ENCODE data around the gene CPD.
"Not testable (repeated sequence)": the region's sequence is repeated elsewhere in the genome, so short reads cannot be mapped to it uniquely, and the experiment has no call there.

The CPD gene

GRCh38 chr17:30418070-30418469, 39.3 kb downstream of the CPD start:
- H3K36me3 Mint-ChIP-seq (ENCODE audit: low read depth), result peaks cover 27% of the 10 kb centered on the region
- H3K4me1 Mint-ChIP-seq (ENCODE audit: low read depth), result peaks cover 32% of the 10 kb centered on the region
- H3K27me3 Mint-ChIP-seq, H3K27ac Mint-ChIP-seq, H3K4me3 Mint-ChIP-seq, H3K9me3 Mint-ChIP-seq: not testable (repeated sequence)

GRCh38 chr17:30421592-30421991, 42.9 kb downstream of the CPD start:
- H3K4me3 Mint-ChIP-seq, result no peak overlapping the region
- H3K36me3 Mint-ChIP-seq (ENCODE audit: low read depth), result peaks cover 38% of the 10 kb centered on the region
- no peak overlapping the region for H3K27ac Mint-ChIP-seq
- H3K27me3 Mint-ChIP-seq, result no peaks in the 10 kb centered on the region
- H3K9me3 Mint-ChIP-seq, result no peaks in the 10 kb centered on the region
- peaks cover under 1% of the 10 kb centered on the region for H3K4me1 Mint-ChIP-seq (ENCODE audit: low read depth)

DNA sequence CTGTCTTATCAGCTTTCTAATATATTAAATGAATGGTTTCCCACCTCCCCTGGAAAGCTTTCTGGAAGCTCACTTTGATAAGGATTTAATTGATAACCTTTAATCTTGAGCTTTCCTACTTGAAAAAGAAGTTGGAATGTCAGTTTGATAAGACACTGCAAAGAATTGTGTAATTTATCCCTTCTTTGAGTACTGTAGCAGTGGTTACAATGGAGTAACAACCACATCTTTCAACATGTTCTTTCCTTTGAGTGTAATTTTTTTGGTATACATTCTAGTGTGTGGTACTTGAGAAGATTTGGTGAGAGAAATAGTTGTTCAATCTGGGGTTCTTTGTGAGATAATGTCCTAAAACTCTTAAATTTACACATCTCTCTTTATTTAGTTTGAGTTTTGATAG, 43.4 kb downstream of the CPD start:
- H3K27ac Mint-ChIP-seq, result no peak overlapping the region
- no peaks in the 10 kb centered on the region for H3K4me1 Mint-ChIP-seq (ENCODE audit: low read depth)
- H3K4me3 Mint-ChIP-seq, result no peak overlapping the region
- peaks cover 38% of the 10 kb centered on the region for H3K36me3 Mint-ChIP-seq (ENCODE audit: low read depth)
- H3K27me3 Mint-ChIP-seq, result no peaks in the 10 kb centered on the region
- no peaks in the 10 kb centered on the region for H3K9me3 Mint-ChIP-seq

DNA sequence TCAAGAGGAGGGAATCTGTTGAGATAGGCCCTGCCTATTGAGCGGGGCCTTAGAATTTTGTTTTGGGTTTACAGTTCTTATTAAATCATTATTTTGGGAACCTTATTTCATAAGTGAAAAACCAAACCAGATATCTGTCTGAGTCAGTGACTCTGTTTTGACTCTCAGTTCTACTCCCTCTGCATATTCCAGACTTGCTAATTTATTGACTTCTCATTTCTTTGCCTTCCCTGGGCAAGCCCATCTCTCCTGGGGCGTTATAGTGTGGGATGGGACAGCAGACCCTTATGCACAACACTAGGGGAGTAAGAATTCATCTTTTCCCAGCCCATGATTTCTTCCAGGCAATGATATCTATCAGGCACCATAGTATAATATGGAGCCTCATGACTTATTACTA, 45.7 kb downstream of the CPD start:
- no peaks in the 10 kb centered on the region for H3K4me1 Mint-ChIP-seq (ENCODE audit: low read depth)
- H3K9me3 Mint-ChIP-seq, result no peaks in the 10 kb centered on the region
- H3K27me3 Mint-ChIP-seq, result no peaks in the 10 kb centered on the region
- H3K27ac Mint-ChIP-seq, result no peak overlapping the region
- H3K4me3 Mint-ChIP-seq, result no peak overlapping the region
- peaks cover 50% of the 10 kb centered on the region for H3K36me3 Mint-ChIP-seq (ENCODE audit: low read depth)

GRCh38 chr17:30426292-30426691, 47.6 kb downstream of the CPD start:
- peaks cover 53% of the 10 kb centered on the region for H3K36me3 Mint-ChIP-seq (ENCODE audit: low read depth)
- no peaks in the 10 kb centered on the region for H3K27me3 Mint-ChIP-seq
- no peaks in the 10 kb centered on the region for H3K4me1 Mint-ChIP-seq (ENCODE audit: low read depth)
- no peak overlapping the region for H3K27ac Mint-ChIP-seq
- no peak overlapping the region for H3K4me3 Mint-ChIP-seq
- H3K9me3 Mint-ChIP-seq, result no peaks in the 10 kb centered on the region

- Mint-ChIP-seq H3K27ac (no peak overlapping the region), H3K27me3 (no peaks in the 10 kb centered on the region), H3K4me3 (no peak overlapping the region), H3K9me3 (no peaks in the 10 kb centered on the region), H3K4me1 (ENCODE audit: low read depth) (no peaks in the 10 kb centered on the region), H3K36me3 (ENCODE audit: low read depth) (peaks cover 53% of the 10 kb centered on the region)
Observed at GRCh38 chr17:30427611-30428010, 48.9 kb downstream of the CPD start.

DNA sequence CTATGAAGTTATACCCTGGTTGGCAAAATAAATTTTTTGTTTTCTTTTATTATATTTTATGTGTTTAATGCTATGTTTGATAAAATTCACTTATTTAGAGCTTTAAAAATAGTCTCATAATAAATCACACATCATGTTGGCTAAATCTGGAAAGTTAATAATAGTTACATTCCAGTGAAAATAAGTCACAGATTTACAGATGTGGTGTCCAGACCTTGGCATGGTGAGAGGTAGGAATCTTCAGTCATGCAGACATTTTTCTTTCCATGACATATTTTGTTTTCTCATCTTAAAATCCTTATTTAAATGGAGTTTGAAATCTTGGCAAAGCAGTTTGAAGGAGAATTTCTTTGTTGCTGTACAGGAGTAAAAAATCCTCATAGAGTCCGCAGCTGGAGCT, 50.4 kb downstream of the CPD start:
- H3K4me1 Mint-ChIP-seq (ENCODE audit: low read depth), result no peaks in the 10 kb centered on the region
- H3K4me3 Mint-ChIP-seq, result no peak overlapping the region
- no peaks in the 10 kb centered on the region for H3K27me3 Mint-ChIP-seq
- H3K36me3 Mint-ChIP-seq (ENCODE audit: low read depth), result peaks cover 59% of the 10 kb centered on the region
- H3K27ac Mint-ChIP-seq, result no peak overlapping the region
- H3K9me3 Mint-ChIP-seq, result no peaks in the 10 kb centered on the region

DNA sequence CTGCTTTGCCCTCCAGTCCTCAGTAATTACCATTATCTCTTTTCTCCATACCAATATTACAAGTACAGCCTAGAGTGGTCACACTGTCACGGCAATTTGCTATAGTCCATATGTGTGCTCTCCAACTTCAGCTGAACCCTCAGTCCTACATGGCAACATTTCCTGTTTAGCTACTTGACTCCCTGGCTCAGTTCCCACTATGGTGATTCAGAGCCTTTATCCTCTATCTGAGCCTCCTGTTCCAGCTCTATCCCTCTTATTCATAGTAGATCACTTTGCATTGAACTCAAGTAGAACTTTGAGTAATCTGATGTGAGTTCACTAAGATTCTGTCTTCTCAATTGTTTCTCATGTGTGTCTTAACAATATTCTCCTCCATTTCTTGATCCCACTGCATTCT, 54.8 kb downstream of the CPD start:
- Mint-ChIP-seq H3K27me3 (no peaks in the 10 kb centered on the region), H3K36me3 (ENCODE audit: low read depth) (peaks cover 63% of the 10 kb centered on the region), H3K9me3 (no peaks in the 10 kb centered on the region), H3K4me1 (ENCODE audit: low read depth) (peaks cover 19% of the 10 kb centered on the region), H3K4me3 (no peak overlapping the region), H3K27ac (no peak overlapping the region)

- Mint-ChIP-seq H3K4me1 (ENCODE audit: low read depth) (peaks cover 19% of the 10 kb centered on the region), H3K4me3 (no peak overlapping the region), H3K27ac (no peak overlapping the region), H3K9me3 (no peaks in the 10 kb centered on the region), H3K36me3 (ENCODE audit: low read depth) (peaks cover 48% of the 10 kb centered on the region), H3K27me3 (no peaks in the 10 kb centered on the region)
Observed at GRCh38 chr17:30436729-30437128, 58.0 kb downstream of the CPD start.

DNA sequence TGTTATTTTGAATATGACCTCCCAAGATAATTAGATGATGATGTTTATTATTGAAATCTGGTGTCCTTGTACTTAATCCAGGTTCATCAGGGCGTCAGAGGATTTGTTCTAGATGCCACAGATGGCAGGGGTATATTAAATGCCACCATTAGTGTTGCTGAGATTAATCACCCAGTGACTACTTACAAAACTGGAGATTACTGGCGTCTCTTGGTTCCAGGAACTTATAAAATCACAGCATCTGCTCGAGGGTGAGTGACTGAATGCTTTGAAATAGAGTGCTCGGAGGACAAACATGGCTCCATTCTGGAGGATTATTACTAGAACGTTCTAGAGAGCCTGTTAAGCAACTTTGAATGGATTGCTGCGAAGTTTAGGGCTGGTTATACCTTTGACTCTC, 65.0 kb downstream of the CPD start:
- no peaks in the 10 kb centered on the region for H3K9me3 Mint-ChIP-seq
- H3K27ac Mint-ChIP-seq, result no peak overlapping the region
- no peaks in the 10 kb centered on the region for H3K4me1 Mint-ChIP-seq (ENCODE audit: low read depth)
- peaks cover 38% of the 10 kb centered on the region for H3K36me3 Mint-ChIP-seq (ENCODE audit: low read depth)
- H3K27me3 Mint-ChIP-seq, result no peaks in the 10 kb centered on the region
- H3K4me3 Mint-ChIP-seq, result no peak overlapping the region

- not testable (repeated sequence) for H3K27ac Mint-ChIP-seq; H3K27me3 Mint-ChIP-seq; H3K4me1 Mint-ChIP-seq (ENCODE audit: low read depth); H3K4me3 Mint-ChIP-seq; H3K9me3 Mint-ChIP-seq
- H3K36me3 Mint-ChIP-seq (ENCODE audit: low read depth), result peaks cover 61% of the 10 kb centered on the region
Observed at GRCh38 chr17:30446640-30447039, 67.9 kb downstream of the CPD start.

DNA sequence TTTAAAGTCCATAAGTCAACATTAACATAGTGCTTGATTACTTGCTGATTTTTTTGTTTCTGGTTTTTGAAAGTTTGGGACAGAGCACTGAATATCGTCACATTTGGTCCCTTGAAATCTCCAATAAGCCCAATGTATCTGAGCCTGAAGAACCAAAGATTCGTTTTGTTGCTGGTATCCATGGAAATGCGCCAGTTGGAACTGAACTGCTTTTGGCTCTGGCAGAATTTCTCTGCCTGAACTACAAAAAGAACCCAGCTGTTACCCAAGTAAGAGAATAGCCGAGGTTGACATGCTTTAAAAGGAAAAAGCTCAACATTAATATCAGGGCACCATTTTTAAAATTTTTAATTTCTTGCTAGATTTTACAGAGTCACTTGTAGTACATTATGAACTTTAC, 70.8 kb downstream of the CPD start:
- Mint-ChIP-seq H3K4me1 (ENCODE audit: low read depth) (no peaks in the 10 kb centered on the region), H3K36me3 (ENCODE audit: low read depth) (peaks cover 70% of the 10 kb centered on the region), H3K27ac (no peak overlapping the region), H3K4me3 (no peak overlapping the region), H3K27me3 (no peaks in the 10 kb centered on the region), H3K9me3 (no peaks in the 10 kb centered on the region)

GRCh38 chr17:30450125-30451027, 71.6 kb downstream of the CPD start:
- no peaks in the 10 kb centered on the region for H3K4me1 Mint-ChIP-seq (ENCODE audit: low read depth)
- H3K27ac Mint-ChIP-seq, result no peak overlapping the region
- H3K27me3 Mint-ChIP-seq, result no peaks in the 10 kb centered on the region
- peaks cover 70% of the 10 kb centered on the region for H3K36me3 Mint-ChIP-seq (ENCODE audit: low read depth)
- H3K4me3 Mint-ChIP-seq, result no peak overlapping the region
- no peaks in the 10 kb centered on the region for H3K9me3 Mint-ChIP-seq

DNA sequence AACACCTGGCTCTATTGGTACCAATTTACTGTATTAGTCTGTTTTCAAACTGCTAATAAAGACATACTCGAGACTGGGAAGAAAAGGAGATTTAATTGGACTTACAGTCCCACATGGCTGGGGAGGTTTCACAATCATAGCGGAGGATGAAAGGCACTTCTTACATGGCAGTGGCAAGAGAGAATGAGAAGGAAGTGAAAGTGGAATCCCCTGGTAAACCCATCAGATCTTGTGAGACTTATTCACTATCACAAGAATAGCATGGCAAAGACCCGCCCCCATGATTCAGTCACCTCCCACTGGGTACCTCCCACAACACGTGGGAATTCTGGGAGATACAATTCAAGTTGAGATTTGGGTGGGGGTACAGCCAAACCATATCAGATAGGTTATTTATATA, 75.9 kb downstream of the CPD start:
- no peak overlapping the region for H3K27ac Mint-ChIP-seq
- H3K36me3 Mint-ChIP-seq (ENCODE audit: low read depth), result peaks cover 69% of the 10 kb centered on the region
- no peaks in the 10 kb centered on the region for H3K4me1 Mint-ChIP-seq (ENCODE audit: low read depth)
- H3K4me3 Mint-ChIP-seq, result no peak overlapping the region
- no peaks in the 10 kb centered on the region for H3K27me3 Mint-ChIP-seq
- no peaks in the 10 kb centered on the region for H3K9me3 Mint-ChIP-seq

DNA sequence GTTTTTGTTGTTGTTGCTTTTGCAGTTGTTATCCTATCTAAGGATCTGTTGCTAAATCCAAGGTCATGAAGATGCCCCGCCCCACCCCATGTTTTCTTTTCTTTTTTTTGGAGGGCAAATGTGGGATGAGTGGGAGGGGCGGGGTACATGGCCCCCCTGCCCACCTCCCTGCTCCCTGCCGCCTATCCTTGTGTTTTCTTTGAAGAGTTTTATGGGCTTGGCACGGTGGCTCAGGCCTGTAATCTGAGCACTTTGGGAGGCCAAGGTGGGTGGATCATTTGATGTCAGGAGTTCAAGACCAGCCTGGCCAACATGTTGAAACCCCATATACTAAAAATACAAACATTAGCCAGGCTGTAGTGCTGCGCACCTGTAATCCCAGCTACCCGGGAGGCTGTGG, 79.6 kb downstream of the CPD start:
- Mint-ChIP-seq H3K36me3 (ENCODE audit: low read depth) (peaks cover 54% of the 10 kb centered on the region), H3K27ac (no peak overlapping the region), H3K4me1 (ENCODE audit: low read depth) (no peaks in the 10 kb centered on the region), H3K27me3 (no peaks in the 10 kb centered on the region), H3K9me3 (no peaks in the 10 kb centered on the region), H3K4me3 (no peak overlapping the region)

GRCh38 chr17:30458797-30459413, 80.2 kb downstream of the CPD start:
- not testable (repeated sequence) for H3K9me3 Mint-ChIP-seq; H3K27ac Mint-ChIP-seq; H3K27me3 Mint-ChIP-seq; H3K4me3 Mint-ChIP-seq; H3K4me1 Mint-ChIP-seq (ENCODE audit: low read depth)
- H3K36me3 Mint-ChIP-seq (ENCODE audit: low read depth), result peaks cover 55% of the 10 kb centered on the region
